GM20000 (cell line): ENCODE data around the gene ZNF831.

Source experiments
- DNase-seq: peaks from one replicate; pipeline ENCODE4 v3.0.0; 2012; ENCODE audit warnings: low spot score
- CTCF ChIP-seq: IDR thresholded peaks from 2 replicates; pipeline ENCODE4 v1.5.1; 2012; ENCODE audit warnings: mild to moderate bottlenecking, control low read depth; ENCODE audit errors: extremely low read depth, missing control alignments

ZNF831 gene

GRCh38 chr20:59289994-59290393 lies 126.4 kb downstream of the ZNF831 start:
- no peak for TF ChIP-seq CTCF
- no peak for DNase-seq

GRCh38 chr20:59291740-59292383 lies 128.2 kb downstream of the ZNF831 start:
- no peak for DNase-seq
- no peak for TF ChIP-seq CTCF

DNA sequence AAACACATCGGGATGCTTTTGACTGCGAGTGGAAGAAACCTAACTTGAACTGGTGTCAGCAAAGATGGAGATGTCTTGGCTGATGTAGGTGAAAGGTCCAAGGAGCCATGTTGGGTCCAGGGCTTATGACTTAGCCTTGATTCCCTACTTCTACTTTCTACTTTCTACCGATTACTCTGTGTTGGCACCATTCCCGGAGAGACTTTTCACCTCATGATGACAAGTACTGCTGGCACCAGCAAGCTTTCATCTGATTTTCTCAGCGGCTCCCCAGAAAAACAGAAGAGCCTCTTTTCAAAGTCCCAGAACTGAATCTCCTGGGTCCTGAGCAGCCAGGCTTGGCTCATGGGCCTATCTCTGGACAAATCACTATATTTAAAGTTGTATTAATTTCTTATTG lies 131.9 kb downstream of the ZNF831 start:
- no peak for DNase-seq
- no peak for TF ChIP-seq CTCF

- no peak for DNase-seq
- no peak for TF ChIP-seq CTCF
These were observed 134.1 kb downstream of the ZNF831 start for GRCh38 chr20:59297686-59298085.

DNA sequence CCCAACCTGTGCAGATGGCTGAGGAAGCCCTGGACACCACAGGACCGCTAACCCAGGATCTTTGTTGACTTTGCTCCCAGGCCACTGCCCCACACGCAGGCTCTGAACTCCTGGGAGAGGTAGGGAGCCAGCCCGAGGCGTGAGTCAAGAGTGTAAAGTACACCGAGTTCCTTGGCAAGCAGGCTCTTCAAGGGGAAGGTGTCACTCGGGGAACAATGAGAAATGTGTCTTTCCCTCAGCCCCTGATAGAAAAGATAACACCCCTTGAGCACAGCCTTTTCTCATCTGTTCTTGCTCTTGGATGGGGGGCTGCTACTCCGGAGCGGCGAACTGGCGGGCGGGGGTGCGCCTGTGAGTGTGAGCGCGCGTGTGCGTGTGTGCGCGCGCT lies 136.3 kb downstream of the ZNF831 start:
- DNase-seq: no peak

DNA sequence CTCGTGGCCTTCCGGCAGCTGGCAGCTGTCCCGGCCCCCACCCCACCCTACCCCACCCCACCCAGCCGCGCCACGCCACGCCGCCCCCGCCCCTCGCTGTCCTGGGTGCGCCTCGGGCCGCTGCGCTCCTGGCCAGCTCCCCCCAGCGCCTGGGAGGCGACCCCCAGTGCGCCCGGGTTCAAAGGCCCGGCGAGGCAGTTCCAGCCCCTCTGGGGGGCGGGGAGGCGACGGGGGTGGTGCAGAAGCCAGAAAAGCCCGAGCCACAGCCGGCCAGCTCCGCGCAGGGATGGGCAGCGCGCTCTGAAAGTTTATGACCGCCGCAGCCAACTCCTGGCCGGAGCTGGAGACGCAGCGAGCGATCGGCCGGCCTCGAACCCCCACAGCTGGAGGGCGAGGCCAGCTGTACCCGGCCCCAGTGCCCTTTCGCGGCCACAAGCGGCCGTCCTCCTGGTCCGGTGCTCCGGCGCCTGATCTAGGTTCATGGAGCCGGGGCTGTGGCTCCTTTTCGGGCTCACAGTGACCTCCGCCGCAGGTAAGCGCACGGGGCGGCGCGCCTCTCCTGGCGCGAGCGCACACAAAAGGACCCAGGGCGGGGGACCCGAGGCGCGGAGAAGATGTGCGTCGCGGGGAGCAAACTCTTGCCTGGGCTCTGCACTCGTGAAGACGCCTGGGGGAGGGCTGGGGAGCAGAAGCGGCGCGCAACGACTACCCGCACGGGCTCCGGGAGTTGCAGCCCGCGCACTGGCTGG lies 136.9 kb downstream of the ZNF831 start, which contains the start of gene EDN3:
Gene EDN3, plus strand, starts transcription at position 279 of the 749 bp plus-strand sequence. Its CDS starts 202 bp downstream, at position 481.
- no peak for TF ChIP-seq CTCF
- DNase-seq: no peak

More for the DNA sequence above, 136.3 kb downstream of the ZNF831 start:
- TF ChIP-seq CTCF: no peak

GRCh38 chr20:59301343-59302007 lies 137.9 kb downstream of the ZNF831 start:
- no peak for TF ChIP-seq CTCF

More at GRCh38 chr20:59301343-59302007, 137.9 kb downstream of the ZNF831 start:
- no peak for DNase-seq
